Adrenal gland (tissue), 19 donors: ENCODE data around the gene CRYBB1. TPM values are rescaled to one million over a fixed set of nuclear protein-coding genes. Genes with fewer than 3 reads are reported as not detected.

Experiments used
- DNase-seq, 7 donors: peaks; one replicate each; pipeline ENCODE4 v3.0.0-alpha.2; 2019 to 2020
- H3K27ac ChIP-seq, 5 donors: fragments of 200-600 bp; sonication (generic) in 4 of 5; 1 replicate in 3 of 5; 2 replicates in 2 of 5; pipeline versions ENCODE4 v1.5.1 to v1.8.0; 2016 to 2020; ENCODE audit warnings: mild to moderate bottlenecking in 1 of 5
- H3K27me3 ChIP-seq: fragments of 200-600 bp; 2 replicates; pipeline ENCODE4 v1.8.0; 2021
- H3K36me3 ChIP-seq, 2 donors: fragments of 200-600 bp; replicated peaks in 1 of 2; 1 replicate in 1 of 2; 2 replicates in 1 of 2; pipeline versions ENCODE4 v1.5.1 to v1.8.0; 2018 to 2022
- H3K4me1 ChIP-seq, 2 donors: fragments of 200-600 bp; replicated peaks in 1 of 2; 1 replicate in 1 of 2; 2 replicates in 1 of 2; pipeline versions ENCODE4 v1.5.1 to v1.8.0; 2018 to 2021
- H3K4me3 ChIP-seq, 4 donors: fragments of 200-600 bp; sonication (generic) in 3 of 4; one replicate each; pipeline ENCODE4 v1.5.1; 2016 to 2018
- H3K9me3 ChIP-seq, 3 donors: fragments of 200-600 bp; sonication (generic) in 1 of 3; replicated peaks in 1 of 3; 1 replicate in 2 of 3; 2 replicates in 1 of 3; pipeline versions ENCODE4 v1.5.1 to v1.8.0; 2016 to 2021
- POLR2A ChIP-seq, 2 donors: fragments of 450-650 bp; IDR thresholded peaks; one replicate each; pipeline ENCODE4 v1.6.1; 2017; ENCODE audit warnings: antibody characterized with exemption in 2 of 2, mild to moderate bottlenecking in 2 of 2, moderate library complexity in 1 of 2
- WGBS, 4 donors: extraction: QIAGEN DNeasy Blood & Tissue Kit in 2 of 4; methylation state at CpG; one replicate each; pipeline versions ENCODE4 v1.1.5 to v1.1.7; 2013 to 2017; 5-methylcytosine and 5-hydroxymethylcytosine counted together
- intact Hi-C, 2 donors: fragments of 100-400 bp; cut with DNase I; formaldehyde crosslinking; loops; one replicate each; pipeline versions ENCODE4 v1.14.1 to v1.15.0; 2022 to 2023
- long read RNA-seq, 10 donors: library from polyadenylated mRNA in 3 of 10; unstranded in 2 of 10; stranded (forward) in 1 of 10; transcript quantifications; one replicate each; pipeline ENCODE4 v2.0.0 and lab custom pipeline, GENCODE V29; 2021 to 2026
- polyA plus RNA-seq, 3 donors: library from polyadenylated mRNA; stranded (reverse); fragments of 200-250 nt in 2 of 3; fragments of 350-450 nt in 1 of 3; fragmentation: Illumina TruSeq in 1 of 3; extraction: RNeasy Lipid Tissue Mini Kit (QIAGEN cat#74804) in 1 of 3; gene quantifications; one replicate each; pipeline ENCODE4 v1.2.3, GENCODE V29; 2013 to 2014
- total RNA-seq, 9 donors: library from RNA; depleted of rRNA in 4 of 9; stranded (reverse); fragments of >200 nt in 4 of 9; fragments of 120-200 nt in 1 of 9; fragmentation: NEBNext Ultra II Directional in 1 of 9; extraction: Animal tissue kit (Norgen Biotek cat#: 25700) in 1 of 9; gene quantifications; one replicate each; pipeline versions ENCODE4 v1.1.0 to v1.2.4, GENCODE V29; 2013 to 2023
- TF ChIP-seq, protein P1 (sequence below), 6 experiments: fragments of 450-650 bp in 4 of 6; fragments of 200-600 bp in 2 of 6; sonication (generic) in 1 of 6; IDR thresholded peaks; 1 replicate in 5 of 6; 2 replicates in 1 of 6; pipeline versions ENCODE4 v1.5.1 to v1.8.0; 2016 to 2021; ENCODE audit warnings: antibody characterized with exemption in 6 of 6, mild to moderate bottlenecking in 2 of 6, moderate library complexity in 1 of 6
- donor health status: healthy with polysubstance abuse.
- donor health status: Bipolar disorder and iron deficiency.
- donor health status: DM: yes; HTN: yes; CAD: no.
- donor health status: DM: no; HTN: no; CAD: no.
- donor health status: DM: no; HTN: no; CAD: no.
- donor health status: DM: yes; HTN: yes; CAD: no.

CRYBB1 gene
- total RNA-seq (1 to 10 TPM in 7 of 9 donors, under 1 TPM in 2; 0.39 to 2.6 (median 1.9) TPM), polyA plus RNA-seq (1 to 10 TPM in 1 of 3 donors, under 1 TPM in 2; 0.55 to 1.4 (median 0.88) TPM)
- long read RNA-seq, donor 1: 0 reads
- long read RNA-seq, donor 2: 0 reads
- long read RNA-seq, donor 3: 0 reads
- long read RNA-seq, donor 4: 0 reads
- long read RNA-seq, donor 5, partial matches to known transcripts: 1 of 3 reads
- long read RNA-seq, donor 5, other reads (novel, unspliced or antisense): 1 of 3 reads
- long read RNA-seq, donor 6, partial matches to known transcripts: 0 of 1 reads
- long read RNA-seq, donor 6, other reads (novel, unspliced or antisense): 0 of 1 reads
- long read RNA-seq, donor 7: 0 reads
- long read RNA-seq, donor 8: 0 reads
- long read RNA-seq, donor 9: 0 reads
- long read RNA-seq, donor 10: 0 reads

DNA sequence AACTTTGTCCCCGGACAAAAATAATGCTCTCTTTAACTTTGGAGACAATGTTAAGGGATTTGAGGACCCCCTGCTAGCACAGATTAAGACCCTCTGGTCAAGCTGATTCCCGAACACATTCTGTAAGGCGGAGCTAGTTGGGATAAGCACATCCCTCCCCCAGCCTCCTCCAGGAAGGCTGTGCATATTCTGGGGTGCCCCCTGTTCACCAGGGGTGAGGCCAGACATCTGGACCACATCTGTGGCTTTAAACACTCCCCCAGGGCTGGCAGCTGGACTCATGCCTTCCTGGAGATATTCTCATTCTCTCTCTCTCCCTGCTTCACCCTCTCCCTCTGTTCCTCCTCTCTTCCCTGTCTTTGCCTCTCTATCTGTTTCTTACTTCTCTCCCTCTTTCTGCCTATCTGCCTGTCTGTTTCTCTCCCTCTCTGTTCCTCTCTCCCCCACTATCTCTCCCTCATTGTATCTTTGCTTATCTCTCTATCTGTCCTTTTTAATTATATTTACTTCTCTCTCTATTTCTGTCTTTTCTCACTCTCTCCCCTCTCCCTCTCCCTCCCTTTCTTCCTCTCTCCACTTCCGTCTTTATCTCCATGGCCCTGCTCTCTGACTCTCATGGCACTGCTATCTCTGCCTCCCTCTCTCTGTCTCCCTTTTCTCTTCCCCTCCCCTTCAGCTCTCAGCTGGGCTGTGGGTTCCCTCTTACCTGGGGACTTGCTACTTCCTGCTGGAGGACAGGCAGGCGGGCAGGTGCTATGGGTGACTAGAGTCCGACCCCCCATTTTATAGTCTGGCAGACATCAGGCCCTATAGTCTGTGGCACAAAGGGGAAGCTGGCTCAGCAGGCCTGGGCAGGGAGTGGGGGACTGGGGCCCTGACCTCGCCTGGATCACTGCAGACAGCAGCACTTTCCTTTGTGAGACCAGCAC, at the start of gene CRYBB1:
Gene CRYBB1 (minus strand): TSS at position 757 of the 929 bp plus-strand sequence. CDS start 1,708 bp downstream, outside the sequence.
- TF ChIP-seq POLR2A (IDR thresholded peaks at IDR 0.05): no peak
- TF ChIP-seq, protein P1, sequence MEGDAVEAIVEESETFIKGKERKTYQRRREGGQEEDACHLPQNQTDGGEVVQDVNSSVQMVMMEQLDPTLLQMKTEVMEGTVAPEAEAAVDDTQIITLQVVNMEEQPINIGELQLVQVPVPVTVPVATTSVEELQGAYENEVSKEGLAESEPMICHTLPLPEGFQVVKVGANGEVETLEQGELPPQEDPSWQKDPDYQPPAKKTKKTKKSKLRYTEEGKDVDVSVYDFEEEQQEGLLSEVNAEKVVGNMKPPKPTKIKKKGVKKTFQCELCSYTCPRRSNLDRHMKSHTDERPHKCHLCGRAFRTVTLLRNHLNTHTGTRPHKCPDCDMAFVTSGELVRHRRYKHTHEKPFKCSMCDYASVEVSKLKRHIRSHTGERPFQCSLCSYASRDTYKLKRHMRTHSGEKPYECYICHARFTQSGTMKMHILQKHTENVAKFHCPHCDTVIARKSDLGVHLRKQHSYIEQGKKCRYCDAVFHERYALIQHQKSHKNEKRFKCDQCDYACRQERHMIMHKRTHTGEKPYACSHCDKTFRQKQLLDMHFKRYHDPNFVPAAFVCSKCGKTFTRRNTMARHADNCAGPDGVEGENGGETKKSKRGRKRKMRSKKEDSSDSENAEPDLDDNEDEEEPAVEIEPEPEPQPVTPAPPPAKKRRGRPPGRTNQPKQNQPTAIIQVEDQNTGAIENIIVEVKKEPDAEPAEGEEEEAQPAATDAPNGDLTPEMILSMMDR (IDR thresholded peaks at IDR 0.05): no peak
- Histone ChIP-seq H3K4me3 (no peak within 1 kb of the TSS), H3K9me3 (no peaks in the 10 kb centered on the region), H3K4me1 (no peaks in the 10 kb centered on the region), H3K27ac (peak within 1 kb of the TSS in 3 of 5 donors; percentile 2 to 69 (median 39)), H3K27me3 (peaks cover 9% of the 10 kb centered on the region), H3K36me3 (no peaks in the 10 kb centered on the region)
- WGBS, 4 donors: 64 to 69% (median 65%) methylated on average over 6 to 7 of the region's 7 CpGs
- intact Hi-C loops: no loop called here
- DNase-seq: peak in 5 of 7 donors; percentile 24 to 50 (median 32)

DNA sequence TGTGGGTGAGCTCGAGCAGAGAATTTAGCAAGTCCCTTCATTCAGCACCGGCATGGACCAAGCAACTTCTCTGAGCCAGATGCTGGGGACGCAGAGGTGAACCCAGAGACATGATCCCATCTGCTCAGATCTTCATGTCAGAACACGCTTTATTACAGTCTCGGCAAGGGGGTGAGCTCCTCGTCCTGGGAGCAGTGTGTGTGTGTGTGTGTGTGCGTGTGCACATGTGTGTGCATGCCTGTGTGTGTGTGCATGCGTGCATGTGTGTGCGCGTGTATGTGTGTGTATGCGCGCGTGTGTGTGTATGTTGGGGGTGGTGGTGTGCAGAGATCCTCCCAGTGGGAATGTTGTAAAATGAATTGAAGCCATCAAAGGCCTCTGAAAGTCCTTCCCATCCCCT, 49.3 kb upstream of the CRYBB1 start:
- no peak for DNase-seq
- intact Hi-C loops: no loop called here
- TF ChIP-seq POLR2A (IDR thresholded peaks at IDR 0.05): no peak
- TF ChIP-seq, protein P1 (IDR thresholded peaks at IDR 0.05): no peak
- no peak overlapping the region for H3K4me3 ChIP-seq
- H3K4me1 ChIP-seq: peaks cover 0 to 3% of the 10 kb centered on the region in 2 donors
- 61 to 82% (median 74%) methylated on average over 4 to 13 of the region's 13 CpGs for WGBS, 4 donors
- no peaks in the 10 kb centered on the region for H3K27me3 ChIP-seq
- H3K9me3 ChIP-seq: no peaks in the 10 kb centered on the region
- no peak overlapping the region for H3K27ac ChIP-seq
- no peaks in the 10 kb centered on the region for H3K36me3 ChIP-seq

DNA sequence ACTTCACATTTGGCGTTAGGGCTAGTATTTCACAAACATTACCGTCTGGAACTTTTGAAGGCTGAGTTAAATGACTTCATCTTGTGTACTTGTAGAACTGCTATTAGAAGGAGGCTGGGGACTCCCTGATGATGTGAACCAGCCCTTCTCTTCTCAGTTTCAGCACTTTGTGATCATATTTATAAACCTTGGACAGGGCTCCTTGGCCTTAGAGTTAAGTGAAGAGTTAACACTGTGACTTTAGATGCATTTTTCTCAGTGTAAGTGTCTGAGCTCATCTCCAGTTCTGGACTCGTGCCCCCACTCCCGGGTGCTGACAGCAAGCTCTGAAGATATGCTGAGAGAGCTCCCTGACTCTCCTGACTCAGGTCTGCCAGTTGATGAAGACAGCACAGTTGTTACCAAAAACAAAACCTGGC, 48.0 kb upstream of the CRYBB1 start:
- H3K27ac ChIP-seq: no peak overlapping the region
- 9 to 29% (median 24%) methylated on average over 4 of the region's 4 CpGs for WGBS, 4 donors
- intact Hi-C loops: no loop called here
- no peak for TF ChIP-seq POLR2A (IDR thresholded peaks at IDR 0.05)
- TF ChIP-seq, protein P1 (IDR thresholded peaks at IDR 0.05): no peak
- no peaks in the 10 kb centered on the region for H3K27me3 ChIP-seq
- H3K4me3 ChIP-seq: no peak overlapping the region
- no peaks in the 10 kb centered on the region for H3K36me3 ChIP-seq
- no peak for DNase-seq
- no peaks in the 10 kb centered on the region for H3K9me3 ChIP-seq
- H3K4me1 ChIP-seq: no peaks in the 10 kb centered on the region

DNA sequence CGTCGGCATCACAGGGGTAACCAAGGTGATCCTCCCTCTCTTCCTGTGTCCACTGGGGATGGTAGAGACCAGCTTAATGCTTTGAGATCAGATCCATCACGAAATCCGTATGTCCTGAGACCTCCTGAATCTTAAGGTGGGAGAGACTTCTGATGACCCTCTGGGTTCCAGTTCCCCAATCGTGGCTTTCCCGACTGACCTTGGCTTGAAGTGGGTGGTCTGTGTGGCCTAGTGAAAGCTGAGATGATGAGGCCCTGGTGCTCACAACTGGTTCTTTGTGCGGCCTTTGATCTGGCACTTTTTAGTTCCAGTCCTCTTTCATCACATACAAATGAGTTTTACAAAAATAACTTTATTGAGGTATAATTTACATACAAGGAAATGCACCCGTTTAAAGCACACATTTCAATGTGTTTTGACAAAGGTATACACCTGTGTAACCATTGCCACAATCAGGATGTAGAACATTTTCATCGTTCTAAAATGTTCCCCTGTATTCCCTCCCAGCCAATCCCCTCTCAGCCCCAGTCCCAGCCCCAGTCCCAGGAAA, 45.6 kb upstream of the CRYBB1 start:
- no peak for TF ChIP-seq POLR2A (IDR thresholded peaks at IDR 0.05)
- TF ChIP-seq, protein P1 (IDR thresholded peaks at IDR 0.05): no peak
- intact Hi-C loops: no loop called here
- Histone ChIP-seq H3K4me1 (peaks cover 0 to 9% of the 10 kb centered on the region in 2 donors), H3K9me3 (no peaks in the 10 kb centered on the region), H3K4me3 (no peak overlapping the region), H3K36me3 (no peaks in the 10 kb centered on the region), H3K27me3 (peaks cover 3% of the 10 kb centered on the region), H3K27ac (no peak overlapping the region)
- 59 to 71% (median 65%) methylated on average over 8 to 9 of the region's 9 CpGs for WGBS, 4 donors
- no peak for DNase-seq
